Measurements from ENCODE around the gene SF1. TPM values are rescaled to one million over a fixed set of nuclear protein-coding genes. Genes with fewer than 3 reads are reported as not detected.
A peak's percentile ranks its signal among the peaks of the same experiment; 100 is the strongest.

Gene SF1
- total RNA-seq, 1 experiment from 2014 or later, result 360 TPM

GRCh38 chr11:64760759-64761420 is 17.5 kb downstream of the SF1 start:
- TF ChIP-seq POLR2AphosphoS5 (IDR thresholded peaks at IDR 0.05; ENCODE audit: low read depth, low read length) (peak; percentile 21; the same call in 1 of the 2 replicates), REST (IDR thresholded peaks at IDR 0.05; ENCODE audit: insufficient read depth in 1 of 2, low read depth in 2 of 2, low read length in 1 of 2) (no peak), CTCF (IDR thresholded peaks at IDR 0.05) (no peak), SIN3A (IDR thresholded peaks at IDR 0.05; ENCODE audit: borderline replicate concordance, insufficient read depth, low read depth, low read length) (no peak), TCF7L2 (IDR thresholded peaks at IDR 0.05; ENCODE audit: low read depth, low read length) (no peak)
- ChIA-PET POLR2A (interaction anchor here (1.0 kb wide), 1 partner anchor 18 kb away, joined by 3 read pairs; the partner anchor contains the start of gene SF1), CTCF (interaction anchor here (0.6 to 2.1 kb wide), 2 partner anchors 17 to 886 kb away, joined by 4 to 7 read pairs; partner anchors contain the start of gene RASGRP2)
- in situ Hi-C loops (cut with HindIII; ENCODE audit: low pct_unique_long_range_greater_than_20kb, low sequenced_read_pairs) (no loop called here), intact Hi-C loops (cut with micrococcal nuclease; ENCODE audit: unreplicated experiment) (no loop called here)
- no peak overlapping the region for H3K27ac ChIP-seq (ENCODE audit: low read length)
- no peaks in the 10 kb centered on the region for H3K9me3 ChIP-seq (ENCODE audit: control insufficient read depth, insufficient read depth, low read depth, low read length)
- H3K4me1 ChIP-seq (ENCODE audit: control insufficient read depth, insufficient read depth, low read length), result peaks cover 26% of the 10 kb centered on the region
- H3K4me3 ChIP-seq (ENCODE audit: low read depth in 2 of 2, low read length in 2 of 2), result no peak overlapping the region
- BruUV-seq (replicated peaks), result no TSS peak
- DNase-seq (ENCODE audit: low read depth, low spot score) (no peak), ATAC-seq (no peak; the same call in 1 of the 2 replicates)
- H3K36me3 ChIP-seq (ENCODE audit: control insufficient read depth, insufficient read depth, low read length), result peaks cover 8% of the 10 kb centered on the region
- no peaks in the 10 kb centered on the region for H3K27me3 ChIP-seq (ENCODE audit: control insufficient read depth, insufficient read depth, low read length)

- in situ Hi-C loops (cut with HindIII; ENCODE audit: low pct_unique_long_range_greater_than_20kb, low sequenced_read_pairs) (no loop called here), intact Hi-C loops (cut with micrococcal nuclease; ENCODE audit: unreplicated experiment) (no loop called here)
- Histone ChIP-seq H3K9me3 (ENCODE audit: control insufficient read depth, insufficient read depth, low read depth, low read length) (no peaks in the 10 kb centered on the region), H3K27me3 (ENCODE audit: control insufficient read depth, insufficient read depth, low read length) (no peaks in the 10 kb centered on the region), H3K27ac (ENCODE audit: low read length) (no peak within 1 kb of the TSS), H3K36me3 (ENCODE audit: control insufficient read depth, insufficient read depth, low read length) (peaks cover 5% of the 10 kb centered on the region), H3K4me3 (ENCODE audit: low read depth in 2 of 2, low read length in 2 of 2) (no peak within 1 kb of the TSS), H3K4me1 (ENCODE audit: control insufficient read depth, insufficient read depth, low read length) (peaks cover 25% of the 10 kb centered on the region)
- no TSS peak for BruUV-seq (replicated peaks)
- POLR2A ChIA-PET, result interaction anchor here (1.0 kb wide), 1 partner anchor 18 kb away, joined by 3 read pairs; the partner anchor contains the start of gene SF1
- TF ChIP-seq CTCF (IDR thresholded peaks at IDR 0.05) (no peak), TCF7L2 (IDR thresholded peaks at IDR 0.05; ENCODE audit: low read depth, low read length) (no peak), REST (IDR thresholded peaks at IDR 0.05; ENCODE audit: insufficient read depth in 1 of 2, low read depth in 2 of 2, low read length in 1 of 2) (no peak), SIN3A (IDR thresholded peaks at IDR 0.05; ENCODE audit: borderline replicate concordance, insufficient read depth, low read depth, low read length) (no peak), POLR2AphosphoS5 (IDR thresholded peaks at IDR 0.05; ENCODE audit: low read depth, low read length) (no peak; the same call in 1 of the 2 replicates)
- CTCF ChIA-PET, result interaction anchor here (0.5 to 2.1 kb wide), 2 partner anchors 16 to 404 kb away, joined by 7 to 17 read pairs; partner anchors contain the start of gene RASGRP2
- DNase-seq (ENCODE audit: low read depth, low spot score) (no peak), ATAC-seq (peak; percentile 44)
Measured at GRCh38 chr11:64759722-64760719, 18.3 kb downstream of the SF1 start, which contains the start of gene PYGM. TSS of gene PYGM (minus strand) at chr11:64759974. CDS start at chr11:64759898, 76 bp downstream.
